Chondrocyte (in vitro differentiated cells): ENCODE results near the gene ASIC2. TPM values are rescaled to one million over a fixed set of nuclear protein-coding genes. Genes with fewer than 3 reads are reported as not detected.

Experiments used
- DNase-seq: peaks from one replicate; pipeline ENCODE4 v3.0.0; 2021; ENCODE audit warnings: mixed read lengths, low spot score
- H3K27ac Mint-ChIP-seq: one replicate; pipeline ENCODE4 v1.8.0; 2021; ENCODE audit warnings: mild to moderate bottlenecking, moderate library complexity, mixed read lengths; ENCODE audit not compliant: unreplicated experiment
- H3K27me3 Mint-ChIP-seq: 2 replicates; pipeline ENCODE4 v1.8.0; 2021; ENCODE audit warnings: low read depth, mixed read lengths
- H3K36me3 Mint-ChIP-seq: 2 replicates; pipeline ENCODE4 v1.8.0; 2021; ENCODE audit warnings: low read depth, mixed read lengths
- H3K4me1 Mint-ChIP-seq: 2 replicates; pipeline ENCODE4 v1.8.0; 2021; ENCODE audit warnings: low read depth, mild to moderate bottlenecking, mixed read lengths
- H3K4me3 Mint-ChIP-seq: one replicate; pipeline ENCODE4 v1.8.0; 2021; ENCODE audit warnings: mild to moderate bottlenecking, moderate library complexity, mixed read lengths; ENCODE audit not compliant: unreplicated experiment
- H3K9me3 Mint-ChIP-seq: 2 replicates; pipeline ENCODE4 v1.8.0; 2021; ENCODE audit warnings: low read depth, mixed read lengths
- total RNA-seq: library from RNA; stranded (reverse); gene quantifications from 3 replicates; pipeline ENCODE4 v1.2.1, GENCODE V29; 2021
- TF ChIP-seq, protein P1 (sequence below): fragments of 200-600 bp; sonication (generic); IDR thresholded peaks from 2 replicates; pipeline ENCODE4 v1.5.0; 2021; ENCODE audit warnings: antibody characterized with exemption, mild to moderate bottlenecking, moderate library complexity

Gene ASIC2
- total RNA-seq, 1 donor from 2014 or later, result not detected

GRCh38 chr17:33121756-33122155 is 171.3 kb downstream of the ASIC2 start:
- Mint-ChIP-seq H3K9me3 (no peaks in the 10 kb centered on the region), H3K4me1 (no peaks in the 10 kb centered on the region), H3K27me3 (peaks cover 16% of the 10 kb centered on the region), H3K4me3 (no peak overlapping the region), H3K27ac (no peak overlapping the region), H3K36me3 (no peaks in the 10 kb centered on the region)
- no peak for DNase-seq
- TF ChIP-seq, protein P1, sequence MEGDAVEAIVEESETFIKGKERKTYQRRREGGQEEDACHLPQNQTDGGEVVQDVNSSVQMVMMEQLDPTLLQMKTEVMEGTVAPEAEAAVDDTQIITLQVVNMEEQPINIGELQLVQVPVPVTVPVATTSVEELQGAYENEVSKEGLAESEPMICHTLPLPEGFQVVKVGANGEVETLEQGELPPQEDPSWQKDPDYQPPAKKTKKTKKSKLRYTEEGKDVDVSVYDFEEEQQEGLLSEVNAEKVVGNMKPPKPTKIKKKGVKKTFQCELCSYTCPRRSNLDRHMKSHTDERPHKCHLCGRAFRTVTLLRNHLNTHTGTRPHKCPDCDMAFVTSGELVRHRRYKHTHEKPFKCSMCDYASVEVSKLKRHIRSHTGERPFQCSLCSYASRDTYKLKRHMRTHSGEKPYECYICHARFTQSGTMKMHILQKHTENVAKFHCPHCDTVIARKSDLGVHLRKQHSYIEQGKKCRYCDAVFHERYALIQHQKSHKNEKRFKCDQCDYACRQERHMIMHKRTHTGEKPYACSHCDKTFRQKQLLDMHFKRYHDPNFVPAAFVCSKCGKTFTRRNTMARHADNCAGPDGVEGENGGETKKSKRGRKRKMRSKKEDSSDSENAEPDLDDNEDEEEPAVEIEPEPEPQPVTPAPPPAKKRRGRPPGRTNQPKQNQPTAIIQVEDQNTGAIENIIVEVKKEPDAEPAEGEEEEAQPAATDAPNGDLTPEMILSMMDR, result no peak

DNA sequence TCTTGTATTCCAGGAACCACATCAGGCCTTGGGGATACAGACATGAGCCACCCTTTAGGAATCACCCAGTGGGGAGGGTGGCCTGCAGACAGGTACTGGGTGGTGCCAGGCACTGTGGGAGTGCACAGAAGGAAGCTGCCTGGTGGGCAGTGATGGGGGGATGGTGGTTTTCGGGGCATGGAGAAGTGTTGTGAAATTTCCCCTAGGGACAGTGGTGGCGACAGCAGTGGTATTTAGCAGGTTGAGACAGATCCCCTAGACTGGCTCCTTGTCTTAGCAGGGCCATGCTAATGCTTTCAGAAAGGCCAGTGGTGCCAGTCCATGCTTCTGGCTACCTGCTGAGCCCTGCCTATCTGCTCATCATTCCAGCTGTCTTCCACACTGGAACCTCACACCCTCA is 171.8 kb downstream of the ASIC2 start:
- no peak overlapping the region for H3K27ac Mint-ChIP-seq
- no peaks in the 10 kb centered on the region for H3K4me1 Mint-ChIP-seq

GRCh38 chr17:33120103-33120502 is 173.0 kb downstream of the ASIC2 start:
- Mint-ChIP-seq H3K27ac (no peak overlapping the region), H3K36me3 (no peaks in the 10 kb centered on the region), H3K4me3 (no peak overlapping the region), H3K9me3 (no peaks in the 10 kb centered on the region), H3K27me3 (peaks cover 20% of the 10 kb centered on the region), H3K4me1 (no peaks in the 10 kb centered on the region)
- no peak for DNase-seq
- TF ChIP-seq, protein P1, result no peak

More for the DNA sequence above, 171.8 kb downstream of the ASIC2 start:
- Mint-ChIP-seq H3K27me3 (peaks cover 16% of the 10 kb centered on the region), H3K36me3 (no peaks in the 10 kb centered on the region), H3K9me3 (no peaks in the 10 kb centered on the region), H3K4me3 (no peak overlapping the region)
- TF ChIP-seq, protein P1, result no peak
- no peak for DNase-seq

- Mint-ChIP-seq H3K4me3 (no peak overlapping the region), H3K27ac (no peak overlapping the region), H3K9me3 (no peaks in the 10 kb centered on the region), H3K4me1 (no peaks in the 10 kb centered on the region), H3K27me3 (peaks cover 17% of the 10 kb centered on the region), H3K36me3 (no peaks in the 10 kb centered on the region)
- DNase-seq, result no peak
- TF ChIP-seq, protein P1, result no peak
Measured at GRCh38 chr17:33118391-33119075, 174.6 kb downstream of the ASIC2 start.

GRCh38 chr17:33116021-33116551 is 177.0 kb downstream of the ASIC2 start:
- Mint-ChIP-seq H3K27ac (no peak overlapping the region), H3K36me3 (no peaks in the 10 kb centered on the region)

More at GRCh38 chr17:33116021-33116551, 177.0 kb downstream of the ASIC2 start:
- Mint-ChIP-seq H3K27me3 (peaks cover 23% of the 10 kb centered on the region), H3K4me1 (no peaks in the 10 kb centered on the region), H3K4me3 (no peak overlapping the region), H3K9me3 (peaks cover under 1% of the 10 kb centered on the region)
- DNase-seq, result no peak
- TF ChIP-seq, protein P1, result no peak
